Uterus (tissue), 2 donors: ENCODE measurements around the gene RPS6KL1.

Experiments
- CTCF ChIP-seq, 4 experiments: fragments of 200-600 bp in 2 of 4; fragments of 450-650 bp in 2 of 4; sonication (generic) in 2 of 4; IDR thresholded peaks; one replicate each; pipeline ENCODE4 v1.5.1; 2016 to 2019; ENCODE audit warnings: antibody characterized with exemption in 4 of 4, mild to moderate bottlenecking in 2 of 4, moderate library complexity in 1 of 4
- POLR2A ChIP-seq, 2 donors: fragments of 450-650 bp; IDR thresholded peaks; one replicate each; pipeline ENCODE4 v1.6.1; 2016; ENCODE audit warnings: antibody characterized with exemption in 2 of 2, mild to moderate bottlenecking in 1 of 2, moderate library complexity in 1 of 2

- TF ChIP-seq POLR2A (IDR thresholded peaks at IDR 0.05) (no peak), CTCF (IDR thresholded peaks at IDR 0.05) (no peak)
Observed at GRCh38 chr14:74942181-74942580, 19.1 kb upstream of the RPS6KL1 start.
